Measurements from ENCODE around the gene SNAI3. TPM values are rescaled to one million over a fixed set of nuclear protein-coding genes. Genes with fewer than 3 reads are reported as not detected.
A peak's percentile ranks its signal among the peaks of the same experiment; 100 is the strongest.

Gene SNAI3
- total and polyA plus RNA-seq, 9 of the 15 experiments (the other 6 are each of a cell fraction or from before 2014, with no cell fraction given): 0.04 to 4.1 (median 0.80) TPM; not detected in 1

GRCh38 chr16:88706229-88706964 lies 20.1 kb upstream of the SNAI3 start, which contains the start of the genes CTU2 and RNF166 (continued):
- TF ChIP-seq MEF2D (tag; conservative IDR thresholded peaks at IDR 0.05; ENCODE audit: low read depth) (no peak), HMGN3 (IDR thresholded peaks at IDR 0.05; ENCODE audit: borderline replicate concordance, extremely low read depth, insufficient read length, low read depth, low read length) (peak; percentile 83), ZKSCAN1 (IDR thresholded peaks at IDR 0.05; ENCODE audit: low read depth, low read length) (peak; percentile 94), CBX5 (IDR thresholded peaks at IDR 0.05; ENCODE audit: borderline replicate concordance, low read depth) (peak; percentile 34; the same call in 1 of the 2 replicates), MBD2 (IDR thresholded peaks at IDR 0.05; ENCODE audit: borderline replicate concordance, low read depth) (peak; percentile 74; the same call in 1 of the 2 replicates), ZFP1 (CRISPR knock-in tag; IDR thresholded peaks at IDR 0.05) (no peak), TGIF2 (CRISPR knock-in tag; IDR thresholded peaks at IDR 0.05) (peak; percentile 100), XRCC5 (IDR thresholded peaks at IDR 0.05; ENCODE audit: low read depth, low read length) (no peak), ASH1L (IDR thresholded peaks at IDR 0.05; ENCODE audit: borderline replicate concordance, low read depth, partially characterized antibody) (no peak), HINFP (tag; conservative IDR thresholded peaks at IDR 0.05; ENCODE audit: low read depth) (no peak), GABPB1 (CRISPR knock-in tag; IDR thresholded peaks at IDR 0.05) (0 out of 2 replicates have a peak, but pooled peaks have one; percentile 24), ZNF589 (CRISPR knock-in tag; IDR thresholded peaks at IDR 0.05; ENCODE audit: low read depth) (0 out of 2 replicates have a peak, but pooled peaks have one; percentile 63), ZNF212 (CRISPR knock-in tag; IDR thresholded peaks at IDR 0.05) (0 out of 2 replicates have a peak, but pooled peaks have one; percentile 35), ZSCAN32 (CRISPR knock-in tag; IDR thresholded peaks at IDR 0.05) (no peak; the same call in 1 of the 2 replicates), ZNF232 (CRISPR knock-in tag; IDR thresholded peaks at IDR 0.05) (0 out of 2 replicates have a peak, but pooled peaks have one; percentile 33), SOX6 (IDR thresholded peaks at IDR 0.05) (peak; percentile 45; the same call in 1 of the 2 replicates)
- TF ChIP-seq, protein P1, sequence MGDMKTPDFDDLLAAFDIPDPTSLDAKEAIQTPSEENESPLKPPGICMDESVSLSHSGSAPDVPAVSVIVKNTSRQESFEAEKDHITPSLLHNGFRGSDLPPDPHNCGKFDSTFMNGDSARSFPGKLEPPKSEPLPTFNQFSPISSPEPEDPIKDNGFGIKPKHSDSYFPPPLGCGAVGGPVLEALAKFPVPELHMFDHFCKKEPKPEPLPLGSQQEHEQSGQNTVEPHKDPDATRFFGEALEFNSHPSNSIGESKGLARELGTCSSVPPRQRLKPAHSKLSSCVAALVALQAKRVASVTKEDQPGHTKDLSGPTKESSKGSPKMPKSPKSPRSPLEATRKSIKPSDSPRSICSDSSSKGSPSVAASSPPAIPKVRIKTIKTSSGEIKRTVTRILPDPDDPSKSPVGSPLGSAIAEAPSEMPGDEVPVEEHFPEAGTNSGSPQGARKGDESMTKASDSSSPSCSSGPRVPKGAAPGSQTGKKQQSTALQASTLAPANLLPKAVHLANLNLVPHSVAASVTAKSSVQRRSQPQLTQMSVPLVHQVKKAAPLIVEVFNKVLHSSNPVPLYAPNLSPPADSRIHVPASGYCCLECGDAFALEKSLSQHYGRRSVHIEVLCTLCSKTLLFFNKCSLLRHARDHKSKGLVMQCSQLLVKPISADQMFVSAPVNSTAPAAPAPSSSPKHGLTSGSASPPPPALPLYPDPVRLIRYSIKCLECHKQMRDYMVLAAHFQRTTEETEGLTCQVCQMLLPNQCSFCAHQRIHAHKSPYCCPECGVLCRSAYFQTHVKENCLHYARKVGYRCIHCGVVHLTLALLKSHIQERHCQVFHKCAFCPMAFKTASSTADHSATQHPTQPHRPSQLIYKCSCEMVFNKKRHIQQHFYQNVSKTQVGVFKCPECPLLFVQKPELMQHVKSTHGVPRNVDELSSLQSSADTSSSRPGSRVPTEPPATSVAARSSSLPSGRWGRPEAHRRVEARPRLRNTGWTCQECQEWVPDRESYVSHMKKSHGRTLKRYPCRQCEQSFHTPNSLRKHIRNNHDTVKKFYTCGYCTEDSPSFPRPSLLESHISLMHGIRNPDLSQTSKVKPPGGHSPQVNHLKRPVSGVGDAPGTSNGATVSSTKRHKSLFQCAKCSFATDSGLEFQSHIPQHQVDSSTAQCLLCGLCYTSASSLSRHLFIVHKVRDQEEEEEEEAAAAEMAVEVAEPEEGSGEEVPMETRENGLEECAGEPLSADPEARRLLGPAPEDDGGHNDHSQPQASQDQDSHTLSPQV (IDR thresholded peaks at IDR 0.05): peak; percentile 59
- TF ChIP-seq, protein P2, sequence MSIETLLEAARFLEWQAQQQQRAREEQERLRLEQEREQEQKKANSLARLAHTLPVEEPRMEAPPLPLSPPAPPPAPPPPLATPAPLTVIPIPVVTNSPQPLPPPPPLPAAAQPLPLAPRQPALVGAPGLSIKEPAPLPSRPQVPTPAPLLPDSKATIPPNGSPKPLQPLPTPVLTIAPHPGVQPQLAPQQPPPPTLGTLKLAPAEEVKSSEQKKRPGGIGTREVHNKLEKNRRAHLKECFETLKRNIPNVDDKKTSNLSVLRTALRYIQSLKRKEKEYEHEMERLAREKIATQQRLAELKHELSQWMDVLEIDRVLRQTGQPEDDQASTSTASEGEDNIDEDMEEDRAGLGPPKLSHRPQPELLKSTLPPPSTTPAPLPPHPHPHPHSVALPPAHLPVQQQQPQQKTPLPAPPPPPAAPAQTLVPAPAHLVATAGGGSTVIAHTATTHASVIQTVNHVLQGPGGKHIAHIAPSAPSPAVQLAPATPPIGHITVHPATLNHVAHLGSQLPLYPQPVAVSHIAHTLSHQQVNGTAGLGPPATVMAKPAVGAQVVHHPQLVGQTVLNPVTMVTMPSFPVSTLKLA (conservative IDR thresholded peaks at IDR 0.05): peak; percentile 91 to 99

Data from K562 (cell line).